Pulmonary artery endothelial cell (primary cell): ENCODE measurements around the gene PHGDH. TPM values are rescaled to one million over a fixed set of nuclear protein-coding genes. Genes with fewer than 3 reads are reported as not detected.

ENCODE experiments used
- DNase-seq: peaks from one replicate; pipeline ENCODE4 v3.0.0-alpha.2; 2011; ENCODE audit warnings: low read depth, low spot score
- total RNA-seq: library from RNA; depleted of rRNA; stranded (reverse); fragments of >200 nt; gene quantifications from 2 replicates; pipeline ENCODE4 v1.2.3, GENCODE V29; 2014

PHGDH gene
- total RNA-seq, 1 donor from 2014 or later, result 46.4 TPM

DNA sequence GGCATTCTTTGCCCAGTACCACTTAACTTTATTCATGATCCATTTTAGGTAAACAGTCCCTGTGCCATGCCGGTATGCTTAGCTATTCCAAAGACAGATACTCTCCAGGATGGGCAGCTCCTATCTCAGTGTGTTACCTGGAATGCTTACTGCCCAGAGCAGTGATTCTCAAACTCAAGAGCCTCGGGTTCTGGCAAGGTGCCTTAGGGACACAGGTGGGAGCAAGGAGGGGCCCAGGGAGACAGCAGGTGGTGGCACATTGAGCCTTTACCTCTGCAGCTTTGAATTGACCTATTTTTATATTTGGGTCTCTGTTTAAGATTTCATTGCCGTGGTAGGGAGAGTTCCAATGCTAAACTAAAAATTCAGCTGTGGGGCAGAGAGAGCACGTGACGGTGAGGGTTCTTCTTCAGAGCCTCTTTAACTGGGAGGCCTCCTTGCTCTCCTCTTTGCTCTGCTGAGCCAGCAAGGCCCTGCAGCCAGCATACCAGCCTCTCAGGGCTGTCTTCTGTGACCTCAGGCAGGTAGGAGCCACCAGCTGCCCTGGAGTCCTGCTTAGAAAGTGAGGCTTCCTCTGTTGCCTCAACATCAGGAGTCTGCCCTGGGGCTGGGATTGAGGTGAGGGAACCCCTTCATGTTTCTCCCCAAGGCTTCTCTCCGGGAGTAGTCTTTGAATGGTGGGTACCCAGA, 20.2 kb downstream of the PHGDH start:
- DNase-seq, result no peak

DNA sequence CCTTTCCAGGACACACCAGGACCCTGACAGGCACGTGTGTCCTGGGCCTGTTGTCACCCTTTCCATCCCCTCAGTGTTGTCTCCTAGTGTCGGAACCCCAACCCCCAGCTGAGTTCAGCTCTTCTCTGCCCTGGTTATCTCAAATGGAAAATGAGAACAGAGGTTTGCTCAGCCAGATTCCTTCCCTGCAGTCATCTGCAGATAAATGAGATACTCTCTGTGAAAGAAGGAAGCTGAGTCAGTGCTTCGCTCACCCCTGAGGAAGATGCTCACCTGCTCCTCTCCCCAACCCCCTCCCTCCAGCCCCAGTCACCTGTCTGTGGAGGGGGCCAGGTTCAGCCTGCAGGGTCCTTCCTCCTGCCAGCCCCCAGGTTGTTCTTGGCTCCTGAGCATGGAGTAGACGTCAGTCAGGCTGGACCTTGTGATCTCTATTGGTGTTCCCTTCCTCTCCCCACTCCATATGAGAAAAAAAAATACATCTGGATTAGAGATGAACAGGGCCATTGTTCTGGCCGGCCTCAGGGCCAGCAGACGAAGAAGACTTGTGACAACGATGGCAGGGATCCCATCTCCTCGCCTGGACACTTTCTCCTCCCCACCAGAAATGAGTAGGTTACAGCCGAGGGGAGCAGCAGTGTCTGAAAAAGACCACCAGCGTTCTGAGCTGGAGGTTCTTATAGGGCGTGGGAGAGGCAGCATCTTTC, 20.9 kb downstream of the PHGDH start:
- no peak for DNase-seq

GRCh38 chr1:119733754-119734153, 22.0 kb downstream of the PHGDH start:
- no peak for DNase-seq

- no peak for DNase-seq
Observed at GRCh38 chr1:119735217-119735616, 23.5 kb downstream of the PHGDH start.

DNA sequence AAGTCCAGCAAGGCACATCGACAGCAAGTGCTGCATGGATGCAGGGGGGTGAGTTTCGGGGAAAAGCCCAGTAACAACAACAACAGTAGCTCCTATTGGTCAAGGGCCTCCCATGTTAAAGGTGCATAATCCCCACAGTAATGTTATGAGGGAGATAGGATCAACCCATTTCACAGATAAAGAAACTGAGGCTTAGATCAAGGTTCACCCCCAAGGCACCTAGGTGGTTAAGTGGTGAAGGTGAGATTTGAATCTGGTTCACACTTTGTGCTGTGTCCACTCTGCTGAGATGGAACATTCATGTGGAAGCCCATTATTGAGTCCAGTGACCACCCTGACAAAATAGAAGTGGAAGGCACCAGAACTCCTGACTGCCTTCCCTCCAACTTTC, 24.9 kb downstream of the PHGDH start:
- no peak for DNase-seq

GRCh38 chr1:119737040-119737682, 25.4 kb downstream of the PHGDH start:
- no peak for DNase-seq

- DNase-seq, result no peak
Observed at GRCh38 chr1:119738100-119738720, 26.5 kb downstream of the PHGDH start.

GRCh38 chr1:119739150-119739549, 27.4 kb downstream of the PHGDH start:
- no peak for DNase-seq

DNA sequence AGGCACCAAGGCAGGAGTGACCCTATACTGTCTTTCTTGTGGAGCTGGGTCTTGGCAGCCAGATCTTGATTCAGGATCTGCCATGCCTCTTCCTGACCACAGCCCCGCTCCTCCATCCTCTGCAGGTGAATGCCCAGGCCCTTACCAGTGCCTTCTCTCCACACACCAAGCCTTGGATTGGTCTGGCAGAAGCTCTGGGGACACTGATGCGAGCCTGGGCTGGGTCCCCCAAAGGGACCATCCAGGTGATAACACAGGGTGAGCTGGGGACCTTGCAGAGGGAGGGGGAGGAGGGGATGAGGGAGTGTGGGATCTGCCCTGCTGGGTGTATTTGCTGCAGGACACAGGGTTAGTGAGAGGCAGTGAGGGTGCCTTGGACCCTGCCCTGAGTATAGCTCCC, 28.5 kb downstream of the PHGDH start:
- no peak for DNase-seq

- DNase-seq, result no peak
Observed at GRCh38 chr1:119740896-119741780, 29.4 kb downstream of the PHGDH start.

- DNase-seq, result no peak
Observed at GRCh38 chr1:119742202-119742601, 30.5 kb downstream of the PHGDH start.

GRCh38 chr1:119742677-119743076, 30.9 kb downstream of the PHGDH start:
- no peak for DNase-seq

GRCh38 chr1:119743308-119743707, 31.6 kb downstream of the PHGDH start:
- DNase-seq, result no peak

- peak; percentile 4 for DNase-seq
Observed at GRCh38 chr1:119743776-119744597, 32.3 kb downstream of the PHGDH start.

DNA sequence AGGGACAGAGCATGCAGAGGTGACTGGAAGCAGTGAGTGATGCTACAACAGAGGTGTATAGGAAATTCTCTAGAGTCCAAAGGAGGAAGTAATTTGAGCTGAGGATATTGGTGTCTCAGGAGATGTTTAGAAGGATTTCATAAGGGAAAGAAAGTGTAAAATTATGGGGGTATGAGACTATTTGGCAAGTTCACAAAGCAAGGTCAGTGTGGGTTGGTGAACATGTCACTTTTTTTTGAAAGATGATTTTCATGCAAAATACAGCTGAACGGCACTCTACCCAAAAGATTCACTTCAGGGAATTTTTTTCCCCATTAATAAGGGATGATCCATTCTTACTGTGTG, 32.8 kb downstream of the PHGDH start:
- no peak for DNase-seq

DNA sequence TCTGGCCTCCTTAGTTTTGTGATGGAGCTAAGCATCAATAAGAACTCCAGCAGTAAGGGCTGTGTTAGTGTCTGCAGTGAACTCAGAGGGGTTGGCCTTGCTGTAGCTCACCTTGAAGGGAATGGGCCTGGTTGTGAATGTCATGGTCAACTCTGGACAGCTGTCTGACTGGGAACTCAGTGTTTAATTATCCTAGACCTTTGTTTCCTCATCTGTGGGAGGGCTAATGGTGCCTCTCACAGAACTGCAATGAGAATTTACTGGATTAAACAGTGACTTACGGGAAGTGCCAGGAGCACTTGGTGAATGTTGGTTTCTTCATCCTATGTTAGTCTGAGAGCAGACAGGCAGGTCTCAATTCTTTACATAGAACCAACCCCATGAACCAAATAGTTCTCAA, 33.3 kb downstream of the PHGDH start:
- DNase-seq, result no peak

GRCh38 chr1:119747451-119747850, 35.7 kb downstream of the PHGDH start:
- no peak for DNase-seq

DNA sequence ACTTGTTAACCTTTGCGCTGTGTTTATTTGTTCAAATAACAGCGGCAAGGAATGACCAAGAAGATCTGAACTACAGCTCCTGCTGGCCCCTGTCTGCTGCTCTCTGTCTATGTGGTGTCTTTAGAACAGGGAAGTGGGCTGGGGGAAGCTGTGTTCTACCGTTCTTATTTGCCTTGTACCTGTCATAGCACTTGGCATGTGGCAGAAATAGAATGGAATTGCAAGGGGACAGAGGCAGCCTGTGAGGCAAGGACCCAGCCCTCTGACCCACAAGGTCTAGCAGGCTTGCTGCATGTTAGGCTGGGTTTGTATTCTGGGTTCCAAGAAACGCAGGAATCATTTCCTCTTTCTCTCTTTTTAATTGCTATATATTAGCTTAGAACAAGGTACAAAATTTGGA, 36.3 kb downstream of the PHGDH start:
- no peak for DNase-seq

- no peak for DNase-seq
Observed at GRCh38 chr1:119752592-119752991, 40.9 kb downstream of the PHGDH start.

- DNase-seq, result no peak
Observed at GRCh38 chr1:119758584-119758983, 46.9 kb downstream of the PHGDH start.
